GM10248 (cell line): ENCODE measurements around the gene ZDHHC3.
"Not testable (repeated sequence)": the region's sequence is repeated elsewhere in the genome, so short reads cannot be mapped to it uniquely, and the experiment has no call there.

ENCODE experiments used
- CTCF ChIA-PET: fragments of 300-600 bp; sonication (Branson Sonifier 250); formaldehyde crosslinking; extraction: SDS; loops from one replicate; lab custom pipeline; 2021; ENCODE audit warnings: antibody characterized with exemption; lab: Yijun Ruan, JAX
- POLR2A ChIA-PET: fragments of 350-650 bp; sonication (Branson Sonifier 250); formaldehyde crosslinking; extraction: SDS; loops from one replicate; lab custom pipeline; 2020; ENCODE audit warnings: antibody characterized with exemption; lab: Yijun Ruan, JAX
- DNase-seq: peaks from one replicate; pipeline ENCODE4 v3.0.0; 2012; ENCODE audit errors: extremely low spot score
- TF ChIP-seq, protein P1 (sequence below): IDR thresholded peaks from 2 replicates; pipeline ENCODE4 v1.5.1; 2012; ENCODE audit warnings: mild to moderate bottlenecking, low read depth; ENCODE audit errors: extremely low read depth, missing control alignments, control extremely low read depth

The ZDHHC3 gene

DNA sequence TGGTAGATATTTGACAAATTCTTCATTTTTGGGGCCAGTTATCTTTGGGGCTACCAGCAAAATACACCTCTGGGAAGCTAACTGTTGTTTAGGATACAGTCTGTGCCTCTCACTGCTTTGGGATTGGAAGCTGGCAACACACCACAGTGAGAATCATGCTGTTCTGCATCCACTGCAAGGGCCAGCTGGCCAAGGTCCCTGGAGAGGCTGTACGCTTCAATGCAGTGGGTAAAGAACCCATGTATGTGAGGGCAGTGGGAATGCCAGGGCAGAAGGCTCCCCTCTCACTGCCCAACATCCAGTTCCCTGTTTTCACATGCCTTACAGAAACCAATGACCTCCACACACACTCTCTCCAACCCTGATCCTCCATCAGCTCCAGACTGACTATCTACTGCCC, 20.1 kb downstream of the ZDHHC3 start:
- no peak for DNase-seq
- ChIA-PET POLR2A (interaction anchor here (0.6 kb wide), 1 partner anchor 20 kb away, joined by 8 read pairs; the partner anchor contains the start of genes EXOSC7 and ZDHHC3), CTCF (interaction anchor here (0.6 to 1.5 kb wide), 6 partner anchors 8 to 43 kb away, joined by 3 to 4 read pairs (median 4); no protein-coding TSS in a partner anchor)
- TF ChIP-seq, protein P1, sequence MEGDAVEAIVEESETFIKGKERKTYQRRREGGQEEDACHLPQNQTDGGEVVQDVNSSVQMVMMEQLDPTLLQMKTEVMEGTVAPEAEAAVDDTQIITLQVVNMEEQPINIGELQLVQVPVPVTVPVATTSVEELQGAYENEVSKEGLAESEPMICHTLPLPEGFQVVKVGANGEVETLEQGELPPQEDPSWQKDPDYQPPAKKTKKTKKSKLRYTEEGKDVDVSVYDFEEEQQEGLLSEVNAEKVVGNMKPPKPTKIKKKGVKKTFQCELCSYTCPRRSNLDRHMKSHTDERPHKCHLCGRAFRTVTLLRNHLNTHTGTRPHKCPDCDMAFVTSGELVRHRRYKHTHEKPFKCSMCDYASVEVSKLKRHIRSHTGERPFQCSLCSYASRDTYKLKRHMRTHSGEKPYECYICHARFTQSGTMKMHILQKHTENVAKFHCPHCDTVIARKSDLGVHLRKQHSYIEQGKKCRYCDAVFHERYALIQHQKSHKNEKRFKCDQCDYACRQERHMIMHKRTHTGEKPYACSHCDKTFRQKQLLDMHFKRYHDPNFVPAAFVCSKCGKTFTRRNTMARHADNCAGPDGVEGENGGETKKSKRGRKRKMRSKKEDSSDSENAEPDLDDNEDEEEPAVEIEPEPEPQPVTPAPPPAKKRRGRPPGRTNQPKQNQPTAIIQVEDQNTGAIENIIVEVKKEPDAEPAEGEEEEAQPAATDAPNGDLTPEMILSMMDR: no peak

DNA sequence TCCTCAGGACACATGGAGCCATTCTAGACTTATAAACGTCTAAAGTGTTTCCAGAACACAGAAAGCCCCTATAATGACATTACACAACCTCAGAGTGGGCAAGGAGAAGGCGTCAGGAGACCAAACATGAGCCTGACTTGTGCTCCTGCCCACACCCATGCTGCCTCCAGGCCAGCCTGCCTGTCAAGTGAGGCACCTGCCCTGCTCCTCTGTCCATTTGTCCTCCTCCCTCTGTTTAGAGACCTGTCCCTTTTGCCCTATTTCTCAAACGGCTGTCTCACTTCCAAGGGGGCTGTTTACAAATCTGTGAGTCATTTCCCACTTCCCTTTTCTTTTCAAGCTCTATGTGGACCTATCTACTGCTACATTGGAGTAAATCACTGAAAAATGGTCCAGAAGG, 21.0 kb downstream of the ZDHHC3 start:
- TF ChIP-seq, protein P1: no peak
- peak; percentile 66 for DNase-seq
- CTCF ChIA-PET: interaction anchor here (1.2 to 1.5 kb wide), 4 partner anchors 9 to 42 kb away, joined by 4 read pairs; no protein-coding TSS in a partner anchor
- POLR2A ChIA-PET: no interaction called here

DNA sequence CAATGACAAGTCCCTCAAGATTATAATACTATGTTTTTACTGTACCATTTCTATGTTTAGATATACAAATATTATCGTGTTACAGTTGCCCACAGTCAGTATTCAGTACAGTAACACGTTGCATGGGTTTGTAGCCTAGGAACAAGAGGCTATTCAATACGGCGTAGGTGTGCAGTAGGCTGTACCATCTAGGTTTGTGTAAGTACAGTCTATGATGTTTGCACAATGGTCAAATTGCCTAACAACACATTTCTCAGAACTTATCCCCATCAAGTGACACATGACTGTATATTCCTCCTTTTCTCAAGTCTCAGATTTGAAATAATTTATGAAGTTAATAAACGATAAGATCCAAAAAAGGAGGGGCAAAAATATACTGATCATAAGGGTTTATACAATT, 21.7 kb downstream of the ZDHHC3 start:
- no peak for DNase-seq
- ChIA-PET CTCF (interaction anchor here (1.3 to 1.5 kb wide), 2 partner anchors 9 to 10 kb away, joined by 4 read pairs; no protein-coding TSS in a partner anchor), POLR2A (no interaction called here)
- TF ChIP-seq, protein P1: no peak

DNA sequence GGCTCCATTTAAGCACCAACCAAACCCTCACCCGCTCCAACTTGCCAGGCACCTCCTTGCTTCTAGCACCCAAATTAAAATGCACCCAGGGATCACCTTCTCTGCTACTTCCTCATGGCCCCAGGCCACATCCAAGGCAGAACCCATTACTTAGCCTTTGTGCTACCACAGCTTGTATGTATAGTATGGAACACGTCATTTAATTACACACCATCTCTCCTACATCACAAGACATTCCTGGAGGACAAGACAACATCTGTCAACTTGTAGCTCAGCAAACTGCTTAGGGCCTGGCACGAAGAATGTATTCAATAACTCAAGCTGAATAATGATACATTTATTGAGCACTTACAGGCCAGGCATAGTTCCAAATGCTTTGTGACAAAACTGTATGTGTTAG, 23.3 kb downstream of the ZDHHC3 start:
- CTCF ChIA-PET: no interaction called here
- POLR2A ChIA-PET: no interaction called here
- TF ChIP-seq, protein P1: no peak
- DNase-seq: no peak

DNA sequence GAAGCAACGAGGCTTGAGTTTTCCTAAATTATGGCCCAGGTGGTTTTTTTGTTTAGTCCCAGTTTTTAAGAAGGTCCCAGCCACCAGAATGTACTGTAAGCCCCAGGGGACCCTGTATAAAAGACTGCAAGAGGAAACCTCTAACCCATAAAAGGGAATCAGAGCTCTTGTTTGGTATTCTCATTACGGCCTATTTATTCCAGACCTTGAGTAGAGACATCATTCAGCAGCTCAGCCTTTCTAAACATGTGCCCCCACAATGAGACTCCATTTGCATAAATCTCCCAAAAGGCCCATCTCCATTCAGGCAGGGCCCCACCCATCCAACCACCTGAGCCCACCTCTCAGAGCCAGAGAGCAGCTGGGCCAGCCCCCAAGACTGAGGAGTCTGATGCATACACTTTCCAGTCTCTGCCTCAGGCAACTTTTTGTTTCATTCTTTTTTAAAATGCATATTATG, 25.7 kb downstream of the ZDHHC3 start:
- CTCF ChIA-PET: interaction anchor here (0.7 kb wide), 1 partner anchor 16 kb away, joined by 3 read pairs; no protein-coding TSS in a partner anchor
- DNase-seq: no peak

DNA sequence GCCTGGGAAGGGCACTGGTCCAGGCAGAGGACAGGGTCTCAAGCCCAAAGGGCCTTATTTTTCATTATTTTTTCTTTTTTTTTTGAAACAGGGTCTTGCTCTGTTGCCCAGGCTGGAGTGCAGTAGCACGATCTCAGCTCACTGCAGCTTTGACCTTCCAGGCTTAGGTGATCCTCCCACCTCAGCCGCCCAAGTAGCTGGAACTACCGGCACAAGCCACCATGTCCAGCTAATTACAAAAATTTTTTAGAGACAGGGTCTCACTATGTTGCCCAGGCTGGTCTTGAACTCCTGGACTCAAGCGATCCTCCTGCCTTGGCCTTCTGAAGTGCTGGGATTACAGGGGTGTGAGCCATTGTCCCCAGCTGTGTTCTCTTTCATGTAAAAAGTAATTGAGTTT, 26.2 kb downstream of the ZDHHC3 start:
- POLR2A ChIA-PET, DNase-seq, CTCF ChIA-PET: not testable (repeated sequence)

More for the DNA sequence above, 25.7 kb downstream of the ZDHHC3 start:
- TF ChIP-seq, protein P1: no peak
- POLR2A ChIA-PET: no interaction called here

DNA sequence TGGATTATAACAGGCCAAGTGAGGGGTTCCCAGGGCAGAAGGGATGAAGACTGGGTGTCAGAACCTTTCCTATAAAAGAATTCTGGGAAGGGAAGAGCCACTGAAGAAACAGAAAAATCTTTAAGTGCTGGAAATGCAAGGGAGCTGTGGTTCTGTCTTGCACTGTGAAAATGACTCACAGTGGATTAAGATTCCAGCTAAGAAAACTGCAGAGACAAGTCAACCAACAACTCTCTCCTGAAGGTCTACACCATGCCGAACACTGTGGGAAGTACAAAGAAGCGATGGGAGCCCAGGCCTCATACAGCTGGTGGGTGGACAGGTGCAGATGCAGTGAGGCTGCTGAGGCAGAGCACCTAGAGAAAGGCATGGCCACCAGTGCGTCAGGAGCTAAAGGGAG, 27.7 kb downstream of the ZDHHC3 start:
- POLR2A ChIA-PET: no interaction called here
- DNase-seq: peak; percentile 5
- TF ChIP-seq, protein P1: no peak
- CTCF ChIA-PET: interaction anchor here (1.5 kb wide), 1 partner anchor 34 kb away, joined by 3 read pairs; no protein-coding TSS in a partner anchor
